Fibroblast of the aortic adventitia (primary cell): ENCODE measurements around the gene TMPRSS11D. TPM values are rescaled to one million over a fixed set of nuclear protein-coding genes. Genes with fewer than 3 reads are reported as not detected.

ENCODE experiments used
- DNase-seq: peaks from one replicate; pipeline ENCODE4 v3.0.0-alpha.2; 2010; ENCODE audit warnings: low read depth
- H3K4me3 ChIP-seq: 2 replicates; pipeline ENCODE4 v1.5.1; 2011; ENCODE audit warnings: low read depth, mild to moderate bottlenecking, control low read depth, low read length, moderate library complexity
- total RNA-seq: library from RNA; depleted of rRNA; stranded (reverse); fragments of >200 nt; gene quantifications from 2 replicates; pipeline ENCODE4 v1.2.3, GENCODE V29; 2012; ENCODE audit warnings: low replicate concordance
- TF ChIP-seq, protein P1 (sequence below): IDR thresholded peaks from 2 replicates; pipeline ENCODE4 v1.5.1; 2011; ENCODE audit warnings: mild to moderate bottlenecking, low read length, control low read depth, inconsistent platforms; ENCODE audit not compliant: insufficient read depth

TMPRSS11D gene
- total RNA-seq, 1 donor: 0.09 TPM

DNA sequence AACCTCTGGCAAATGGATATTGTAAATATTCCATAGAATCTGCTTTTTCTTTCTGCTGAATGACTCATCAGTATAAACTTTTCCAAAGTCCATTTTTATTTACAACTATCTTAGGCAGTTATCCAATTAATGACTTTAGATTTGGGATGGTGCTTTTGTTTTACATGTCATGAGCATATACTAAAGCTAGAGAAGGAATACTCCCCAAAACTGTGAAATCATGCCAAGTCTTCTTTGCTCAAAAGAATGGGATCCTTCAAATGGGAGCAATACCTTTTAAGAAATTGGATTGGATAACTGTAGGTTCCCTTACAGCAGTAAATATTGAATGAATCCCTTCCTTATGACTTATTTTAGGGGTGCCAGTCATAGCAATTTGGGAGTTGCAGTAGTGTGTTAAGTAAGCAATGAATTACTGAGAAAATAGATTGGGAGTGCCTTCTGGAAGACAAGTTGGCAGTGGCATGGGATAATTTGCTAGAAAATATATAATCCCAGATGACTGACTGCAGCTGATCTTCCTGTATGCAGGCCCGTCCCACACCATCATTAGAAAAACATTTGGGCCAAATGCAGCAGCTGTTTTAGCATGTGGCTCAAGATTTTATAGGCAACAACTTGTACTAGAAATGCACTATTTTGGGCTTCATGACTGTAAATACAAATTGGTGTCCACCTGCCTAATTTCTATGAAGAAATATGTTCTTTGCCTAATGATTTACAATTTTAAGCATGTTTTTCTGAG is 2.8 kb downstream of the TMPRSS11D start:
- DNase-seq: no peak
- TF ChIP-seq, protein P1, sequence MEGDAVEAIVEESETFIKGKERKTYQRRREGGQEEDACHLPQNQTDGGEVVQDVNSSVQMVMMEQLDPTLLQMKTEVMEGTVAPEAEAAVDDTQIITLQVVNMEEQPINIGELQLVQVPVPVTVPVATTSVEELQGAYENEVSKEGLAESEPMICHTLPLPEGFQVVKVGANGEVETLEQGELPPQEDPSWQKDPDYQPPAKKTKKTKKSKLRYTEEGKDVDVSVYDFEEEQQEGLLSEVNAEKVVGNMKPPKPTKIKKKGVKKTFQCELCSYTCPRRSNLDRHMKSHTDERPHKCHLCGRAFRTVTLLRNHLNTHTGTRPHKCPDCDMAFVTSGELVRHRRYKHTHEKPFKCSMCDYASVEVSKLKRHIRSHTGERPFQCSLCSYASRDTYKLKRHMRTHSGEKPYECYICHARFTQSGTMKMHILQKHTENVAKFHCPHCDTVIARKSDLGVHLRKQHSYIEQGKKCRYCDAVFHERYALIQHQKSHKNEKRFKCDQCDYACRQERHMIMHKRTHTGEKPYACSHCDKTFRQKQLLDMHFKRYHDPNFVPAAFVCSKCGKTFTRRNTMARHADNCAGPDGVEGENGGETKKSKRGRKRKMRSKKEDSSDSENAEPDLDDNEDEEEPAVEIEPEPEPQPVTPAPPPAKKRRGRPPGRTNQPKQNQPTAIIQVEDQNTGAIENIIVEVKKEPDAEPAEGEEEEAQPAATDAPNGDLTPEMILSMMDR: no peak

DNA sequence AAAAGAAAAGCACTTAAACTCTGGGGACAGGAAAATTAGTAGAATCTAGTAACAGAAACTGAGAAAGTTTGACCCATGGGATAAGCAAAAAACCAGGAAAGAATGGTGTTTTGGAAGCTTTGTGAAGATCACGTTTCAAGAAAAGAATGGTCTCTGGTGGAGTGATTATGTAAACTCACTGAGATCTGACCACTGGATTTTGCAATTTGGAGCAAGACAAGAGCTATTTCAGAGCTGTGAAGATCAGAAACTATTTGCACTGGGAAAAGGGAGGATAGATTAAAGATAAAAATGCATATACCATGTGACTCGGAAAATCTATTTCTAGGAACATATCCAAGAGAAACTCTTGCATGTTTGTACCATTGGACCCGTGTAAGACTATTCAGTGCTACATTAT is 4.3 kb downstream of the TMPRSS11D start:
- DNase-seq: peak; percentile 19
- no peak overlapping the region for H3K4me3 ChIP-seq
- TF ChIP-seq, protein P1: no peak

More for the DNA sequence above, 2.8 kb downstream of the TMPRSS11D start:
- no peak overlapping the region for H3K4me3 ChIP-seq

DNA sequence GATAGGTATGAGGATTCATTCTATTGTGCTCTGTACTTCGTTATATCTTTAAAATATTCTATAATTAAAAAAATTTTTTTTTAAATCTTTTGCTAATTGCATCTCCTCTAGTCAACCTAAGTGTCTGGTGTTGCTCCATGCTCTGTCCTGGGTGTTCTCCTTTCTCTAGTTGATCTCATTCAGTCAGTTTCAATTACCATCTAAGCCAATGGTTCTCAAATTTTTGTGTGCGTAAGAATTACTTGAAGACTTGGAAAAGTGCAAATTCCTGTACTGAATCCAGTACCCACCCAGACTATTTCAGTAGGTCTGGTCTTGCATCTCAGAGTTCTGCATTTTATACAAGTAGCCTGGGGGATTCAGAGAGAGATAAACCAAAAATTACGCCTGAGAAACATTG is 6.7 kb downstream of the TMPRSS11D start:
- no peak for DNase-seq
- TF ChIP-seq, protein P1: no peak
- no peak overlapping the region for H3K4me3 ChIP-seq

DNA sequence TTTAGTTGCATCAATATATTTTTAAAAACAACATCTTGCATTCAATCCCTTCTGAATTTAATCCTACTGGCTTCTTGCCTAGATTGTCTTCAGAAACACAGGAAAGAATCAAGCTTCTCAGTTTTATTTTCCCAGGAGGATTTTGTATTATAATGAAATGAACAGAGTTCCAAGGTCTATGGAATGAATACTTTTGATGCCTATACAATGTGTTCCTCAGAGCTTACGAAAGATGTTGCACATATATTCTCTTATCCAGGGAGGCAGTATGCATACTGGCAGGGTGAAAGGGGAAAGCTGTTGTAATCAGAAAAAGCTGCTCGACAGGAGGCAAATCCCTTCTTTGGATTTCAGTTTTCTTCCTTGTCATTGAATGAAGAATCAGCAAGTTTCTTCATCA is 8.8 kb downstream of the TMPRSS11D start:
- H3K4me3 ChIP-seq: no peak overlapping the region
- DNase-seq: peak; percentile 9
- TF ChIP-seq, protein P1: no peak

DNA sequence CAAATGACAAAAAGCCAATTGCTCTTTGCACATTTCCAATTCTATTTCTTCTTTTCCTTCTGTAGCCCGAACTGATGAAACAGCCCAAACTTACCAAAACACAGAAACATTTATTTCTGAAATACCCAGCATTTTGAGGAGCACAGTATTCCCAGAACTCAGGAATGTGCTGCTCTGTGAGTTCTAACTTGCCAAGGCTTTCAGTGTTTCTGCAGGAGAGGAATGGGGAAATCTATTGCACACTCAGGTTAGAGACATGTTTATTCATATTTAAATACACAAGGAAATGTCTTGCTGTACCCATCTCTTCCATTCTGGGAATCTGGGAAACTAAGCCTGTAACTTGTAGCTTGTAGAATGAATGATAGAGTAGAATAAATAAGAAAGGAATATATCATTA is 10.7 kb downstream of the TMPRSS11D start:
- peak; percentile 3 for DNase-seq
- no peak overlapping the region for H3K4me3 ChIP-seq
- TF ChIP-seq, protein P1: no peak

DNA sequence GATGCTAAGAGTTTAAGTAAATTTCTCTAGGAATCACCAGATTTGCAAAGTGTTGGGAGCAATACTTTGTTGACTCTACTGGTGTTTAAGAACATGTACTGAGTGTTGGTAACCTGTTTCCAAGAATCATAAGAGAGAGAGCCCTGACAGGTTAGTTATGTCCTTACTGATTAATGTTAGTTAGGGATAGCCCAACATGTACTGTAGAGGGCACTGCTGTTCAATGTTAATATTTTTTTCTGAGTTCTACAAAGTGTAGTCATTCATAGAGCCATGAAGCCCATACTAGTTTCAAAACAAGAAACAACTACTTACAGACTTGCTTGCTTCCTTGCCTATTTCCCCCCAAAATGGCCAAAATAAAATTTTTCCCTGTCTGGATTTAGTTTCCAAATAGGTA is 11.9 kb downstream of the TMPRSS11D start:
- peak; percentile 66 for DNase-seq
- TF ChIP-seq, protein P1: peak; percentile 63
- no peak overlapping the region for H3K4me3 ChIP-seq
